Stomach (tissue), 9 donors: Measurements from ENCODE around the gene NKG7. TPM values are rescaled to one million over a fixed set of nuclear protein-coding genes. Genes with fewer than 3 reads are reported as not detected.

Experiments used
- DNase-seq, 2 donors: peaks; one replicate each; pipeline versions ENCODE4 v3.0.0 to v3.0.0-alpha.2; 2013 to 2019
- H3K27ac ChIP-seq, 5 donors: fragments of 200-600 bp in 4 of 5; sonication (generic) in 4 of 5; one replicate each; pipeline ENCODE4 v1.5.1; 2013 to 2019; ENCODE audit warnings: mild to moderate bottlenecking in 1 of 5, moderate library complexity in 1 of 5
- H3K27me3 ChIP-seq, 3 donors: fragments of 200-600 bp; sonication (generic); one replicate each; pipeline ENCODE4 v1.5.1; 2017 to 2019; ENCODE audit warnings: mixed run types in 1 of 3
- H3K36me3 ChIP-seq, 4 donors: fragments of 200-600 bp; sonication (generic); 1 replicate in 3 of 4; 2 replicates in 1 of 4; pipeline ENCODE4 v1.5.1; 2016 to 2019
- H3K4me1 ChIP-seq, 4 donors: fragments of 200-600 bp; sonication (generic); one replicate each; pipeline ENCODE4 v1.5.1; 2016 to 2019
- H3K4me3 ChIP-seq, 4 donors: fragments of 200-600 bp; sonication (generic) in 3 of 4; one replicate each; pipeline ENCODE4 v1.5.1; 2016 to 2019; ENCODE audit warnings: mild to moderate bottlenecking in 1 of 4
- H3K9me3 ChIP-seq, 4 donors: fragments of 200-600 bp; sonication (generic); one replicate each; pipeline ENCODE4 v1.5.1; 2016 to 2019
- EP300 ChIP-seq: sonication (generic); formaldehyde crosslinking; IDR thresholded peaks from one replicate; pipeline ENCODE4 v1.6.1; 2017; ENCODE audit warnings: antibody characterized with exemption
- POLR2A ChIP-seq, 4 donors: fragments of 450-650 bp; IDR thresholded peaks; one replicate each; pipeline ENCODE4 v1.6.1; 2016; ENCODE audit warnings: antibody characterized with exemption in 4 of 4, control low read depth in 2 of 4, mild to moderate bottlenecking in 1 of 4, moderate library complexity in 1 of 4
- POLR2AphosphoS5 ChIP-seq, 3 donors: sonication (generic); formaldehyde crosslinking; IDR thresholded peaks; one replicate each; pipeline ENCODE4 v1.6.1; 2016; ENCODE audit warnings: antibody characterized with exemption in 3 of 3
- whole genome bisulfite sequencing, 5 donors: extraction: QIAGEN DNeasy Blood & Tissue Kit in 3 of 5; methylation state at CpG; one replicate each; pipeline versions ENCODE4 v1.1.5 to v1.1.7; 2013 to 2018; 5-methylcytosine and 5-hydroxymethylcytosine counted together
- intact Hi-C: fragments of 100-400 bp; cut with DNase I; formaldehyde crosslinking; loops from one replicate; pipeline ENCODE4 v1.15.1; 2023; ENCODE audit warnings: low total_unique reads
- polyA plus RNA-seq, 3 donors: library from polyadenylated mRNA; stranded (reverse); fragments of 200-250 nt; gene quantifications; one replicate each; pipeline ENCODE4 v1.2.3, GENCODE V29; 2013
- total RNA-seq, 5 donors: library from RNA; depleted of rRNA; stranded (reverse); fragments of >200 nt; gene quantifications; one replicate each; pipeline versions ENCODE4 v1.1.0 to v1.2.3, GENCODE V29; 2014 to 2016
- TF ChIP-seq, protein P1 (sequence below), 7 experiments: fragments of 450-650 bp in 4 of 7; fragments of 200-600 bp in 3 of 7; sonication (generic) in 3 of 7; IDR thresholded peaks; one replicate each; pipeline ENCODE4 v1.5.1; 2016 to 2019; ENCODE audit warnings: antibody characterized with exemption in 7 of 7, control low read depth in 2 of 7, mild to moderate bottlenecking in 1 of 7
- donor health status: healthy with polysubstance abuse.
- donor health status: Bipolar disorder and iron deficiency.
- donor health status: healthy.

NKG7 gene
- total and polyA plus RNA-seq, 8 donors = 2.1 to 7.7 (median 5.2) TPM; not detected in 4

DNA sequence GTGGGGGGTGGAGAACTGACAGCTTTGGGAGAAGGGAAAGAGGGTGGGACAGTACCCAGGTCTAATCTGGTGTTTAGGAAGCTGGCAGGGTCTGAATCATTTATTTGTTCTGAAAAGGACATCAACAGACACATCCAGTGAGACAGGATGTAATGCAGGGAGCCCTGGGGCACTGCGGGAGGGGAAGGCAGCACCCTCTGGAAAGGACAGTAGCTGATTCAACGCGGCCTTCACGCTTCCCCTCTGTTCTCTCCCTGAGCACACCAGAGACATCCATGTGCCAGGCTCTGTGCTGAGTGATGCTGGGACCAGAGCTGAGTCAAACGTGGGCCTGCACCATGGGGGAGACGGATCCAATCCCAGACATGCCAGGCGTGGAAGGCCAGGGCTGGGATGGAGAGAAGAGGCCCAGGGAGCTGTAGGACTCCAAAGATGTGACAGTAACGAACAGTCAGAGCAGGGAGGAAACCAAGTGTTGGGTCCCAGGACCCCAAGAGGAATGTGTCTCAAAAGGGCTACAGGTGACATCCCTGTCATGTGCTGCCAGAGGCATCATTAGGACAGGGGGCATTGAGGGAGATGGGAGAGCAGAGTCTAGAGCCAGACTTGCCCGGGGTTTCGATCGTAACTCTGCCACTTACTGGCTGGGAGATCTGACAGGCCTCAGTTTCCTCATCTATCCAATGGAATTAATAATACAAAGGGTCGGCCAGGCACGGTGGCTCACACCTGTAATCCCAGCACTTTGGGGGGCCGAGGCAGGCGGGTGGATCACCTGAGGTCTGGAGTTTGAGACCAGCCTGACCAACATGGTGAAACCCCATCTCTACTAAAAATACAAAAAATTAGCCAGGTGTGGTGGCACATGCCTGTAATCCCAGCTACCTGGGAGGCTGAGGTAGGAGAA lies 8.0 kb downstream of the NKG7 start:
- H3K27ac ChIP-seq = peak overlapping the region in 3 of 5 donors; percentile 2 to 96 (median 22)
- H3K9me3 ChIP-seq = no peaks in the 10 kb centered on the region
- peak overlapping the region in 1 of 4 donors; percentile 81 for H3K4me3 ChIP-seq
- WGBS, 5 donors = 79 to 92% (median 89%) methylated on average over 15 of the region's 15 CpGs
- DNase-seq = no peak
- peaks cover 14 to 53% (median 50%) of the 10 kb centered on the region in 4 donors for H3K4me1 ChIP-seq
- no peaks in the 10 kb centered on the region for H3K36me3 ChIP-seq
- no peaks in the 10 kb centered on the region for H3K27me3 ChIP-seq
- intact Hi-C loops = no loop called here
- TF ChIP-seq, protein P1, sequence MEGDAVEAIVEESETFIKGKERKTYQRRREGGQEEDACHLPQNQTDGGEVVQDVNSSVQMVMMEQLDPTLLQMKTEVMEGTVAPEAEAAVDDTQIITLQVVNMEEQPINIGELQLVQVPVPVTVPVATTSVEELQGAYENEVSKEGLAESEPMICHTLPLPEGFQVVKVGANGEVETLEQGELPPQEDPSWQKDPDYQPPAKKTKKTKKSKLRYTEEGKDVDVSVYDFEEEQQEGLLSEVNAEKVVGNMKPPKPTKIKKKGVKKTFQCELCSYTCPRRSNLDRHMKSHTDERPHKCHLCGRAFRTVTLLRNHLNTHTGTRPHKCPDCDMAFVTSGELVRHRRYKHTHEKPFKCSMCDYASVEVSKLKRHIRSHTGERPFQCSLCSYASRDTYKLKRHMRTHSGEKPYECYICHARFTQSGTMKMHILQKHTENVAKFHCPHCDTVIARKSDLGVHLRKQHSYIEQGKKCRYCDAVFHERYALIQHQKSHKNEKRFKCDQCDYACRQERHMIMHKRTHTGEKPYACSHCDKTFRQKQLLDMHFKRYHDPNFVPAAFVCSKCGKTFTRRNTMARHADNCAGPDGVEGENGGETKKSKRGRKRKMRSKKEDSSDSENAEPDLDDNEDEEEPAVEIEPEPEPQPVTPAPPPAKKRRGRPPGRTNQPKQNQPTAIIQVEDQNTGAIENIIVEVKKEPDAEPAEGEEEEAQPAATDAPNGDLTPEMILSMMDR (IDR thresholded peaks at IDR 0.05) = no peak
- TF ChIP-seq POLR2A (IDR thresholded peaks at IDR 0.05) = no peak
- TF ChIP-seq EP300 = no peak
- TF ChIP-seq POLR2AphosphoS5 (IDR thresholded peaks at IDR 0.05) = no peak

DNA sequence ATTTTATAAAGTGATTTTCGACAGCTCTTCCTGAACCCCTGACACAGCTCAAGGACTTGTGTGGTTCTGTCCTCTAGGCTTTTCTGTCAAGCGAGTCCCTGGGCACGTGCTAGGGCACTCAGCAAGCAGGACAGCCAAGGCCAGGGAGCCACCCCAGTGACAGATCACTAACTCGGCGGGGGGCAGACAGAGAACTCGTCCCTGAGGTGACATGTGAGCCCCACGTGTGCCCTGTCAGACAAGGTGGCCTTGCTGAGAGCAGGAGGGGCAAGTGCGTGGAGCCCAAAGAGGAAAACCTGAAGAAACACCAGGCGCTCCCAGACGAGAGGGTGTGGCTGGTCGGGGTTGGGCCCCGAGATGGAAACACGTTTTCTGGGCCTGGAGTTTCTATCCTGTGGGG lies 11.2 kb downstream of the NKG7 start:
- no peaks in the 10 kb centered on the region for H3K27me3 ChIP-seq
- TF ChIP-seq POLR2AphosphoS5 (IDR thresholded peaks at IDR 0.05) (no peak), POLR2A (IDR thresholded peaks at IDR 0.05) (no peak), EP300 (no peak)
- TF ChIP-seq, protein P1 (IDR thresholded peaks at IDR 0.05) = no peak
- WGBS, 5 donors = 82 to 94% (median 88%) methylated on average over 12 to 13 of the region's 13 CpGs
- no peaks in the 10 kb centered on the region for H3K36me3 ChIP-seq
- no peak overlapping the region for H3K4me3 ChIP-seq
- no peak overlapping the region for H3K27ac ChIP-seq
- H3K4me1 ChIP-seq = peaks cover 14 to 39% (median 37%) of the 10 kb centered on the region in 4 donors
- intact Hi-C loops = no loop called here
- DNase-seq = no peak
- no peaks in the 10 kb centered on the region for H3K9me3 ChIP-seq

DNA sequence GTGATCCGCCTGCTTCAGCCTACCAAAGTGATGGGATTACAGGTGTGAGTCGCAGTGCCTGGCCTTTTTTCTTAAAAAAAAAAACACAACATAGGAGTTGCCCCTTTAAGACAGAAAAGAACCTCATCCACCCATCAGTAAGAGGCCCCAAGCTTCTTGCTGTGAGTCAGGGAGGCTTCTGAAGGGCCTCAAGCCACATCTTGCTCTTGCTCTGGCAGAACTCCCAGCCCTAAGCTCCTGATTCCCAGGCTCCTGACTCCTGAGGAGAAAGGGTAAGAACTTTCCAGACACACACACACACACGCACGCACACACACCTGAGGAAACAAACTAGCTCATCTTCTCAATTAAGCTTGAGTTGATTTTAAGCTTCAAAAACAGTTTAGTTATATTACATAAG lies 13.2 kb downstream of the NKG7 start:
- H3K27me3 ChIP-seq = no peaks in the 10 kb centered on the region
- DNase-seq = no peak
- TF ChIP-seq, protein P1 (IDR thresholded peaks at IDR 0.05) = no peak
- TF ChIP-seq POLR2A (IDR thresholded peaks at IDR 0.05) (no peak), POLR2AphosphoS5 (IDR thresholded peaks at IDR 0.05) (no peak), EP300 (no peak)
- intact Hi-C loops = no loop called here
- H3K4me1 ChIP-seq = peaks cover 1 to 31% (median 23%) of the 10 kb centered on the region in 4 donors
- WGBS, 5 donors = 89 to 97% (median 93%) methylated on average over 4 of the region's 4 CpGs
- H3K36me3 ChIP-seq = peaks cover 0 to under 1% (median 0%) of the 10 kb centered on the region in 4 donors
- no peaks in the 10 kb centered on the region for H3K9me3 ChIP-seq
- H3K27ac ChIP-seq = no peak overlapping the region
- H3K4me3 ChIP-seq = no peak overlapping the region

DNA sequence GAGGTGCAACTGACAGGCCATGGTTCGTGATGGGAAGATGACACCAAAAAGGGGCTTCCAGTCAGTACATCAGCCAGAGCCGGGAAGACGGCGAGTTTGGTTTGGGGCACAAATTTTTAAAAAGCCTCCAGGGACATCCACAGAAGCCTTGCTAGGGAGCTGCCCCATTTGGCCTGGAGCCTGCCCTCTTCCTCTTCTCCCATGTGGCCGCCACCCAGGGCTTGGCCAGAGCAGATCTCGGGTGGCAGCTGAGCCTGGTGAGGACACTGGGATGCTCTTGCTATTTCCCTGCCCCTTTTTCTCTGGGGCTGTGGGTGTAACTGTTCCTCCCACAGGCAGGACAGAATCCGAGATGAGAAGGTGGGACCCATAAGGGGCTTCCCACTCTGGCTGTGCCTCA lies 14.5 kb downstream of the NKG7 start:
- TF ChIP-seq POLR2A (IDR thresholded peaks at IDR 0.05) (no peak), POLR2AphosphoS5 (IDR thresholded peaks at IDR 0.05) (no peak), EP300 (no peak)
- TF ChIP-seq, protein P1 (IDR thresholded peaks at IDR 0.05) = no peak
- Histone ChIP-seq H3K9me3 (no peaks in the 10 kb centered on the region), H3K27ac (no peak overlapping the region), H3K4me3 (no peak overlapping the region), H3K36me3 (peaks cover 2 to 7% (median 2%) of the 10 kb centered on the region in 4 donors), H3K27me3 (no peaks in the 10 kb centered on the region), H3K4me1 (peaks cover 0 to 21% (median 10%) of the 10 kb centered on the region in 4 donors)
- DNase-seq = no peak
- 84 to 94% (median 91%) methylated on average over 5 to 7 of the region's 7 CpGs for WGBS, 5 donors
- intact Hi-C loops = no loop called here
